NCI-H510A (cell line): ENCODE results near the gene CCDC188.

Experiments
- DNase-seq: peaks from one replicate; lab custom pipeline; 2025; lab: John Stamatoyannopoulos, UW

CCDC188 gene

DNA sequence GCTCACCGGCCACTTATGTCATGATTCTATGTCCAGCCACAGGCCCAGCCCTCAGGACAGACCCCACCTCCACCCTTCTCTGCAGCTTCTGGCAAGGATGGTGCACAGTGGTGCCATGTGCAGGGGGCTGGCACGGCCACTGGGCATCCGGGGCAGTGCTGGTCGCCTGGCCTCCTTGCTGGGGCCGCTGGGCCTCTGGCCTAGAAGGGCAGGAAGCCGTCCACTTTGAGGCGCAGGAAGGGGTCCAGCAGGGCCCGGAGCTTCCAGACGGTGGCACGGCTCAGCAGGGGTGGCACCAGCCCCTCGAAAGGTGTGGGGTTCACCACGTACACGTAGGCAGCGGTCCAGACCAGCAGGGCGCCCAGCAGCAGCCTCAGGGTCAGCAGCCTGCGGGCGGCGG, 2.4 kb downstream of the CCDC188 start:
- DNase-seq: no peak

DNA sequence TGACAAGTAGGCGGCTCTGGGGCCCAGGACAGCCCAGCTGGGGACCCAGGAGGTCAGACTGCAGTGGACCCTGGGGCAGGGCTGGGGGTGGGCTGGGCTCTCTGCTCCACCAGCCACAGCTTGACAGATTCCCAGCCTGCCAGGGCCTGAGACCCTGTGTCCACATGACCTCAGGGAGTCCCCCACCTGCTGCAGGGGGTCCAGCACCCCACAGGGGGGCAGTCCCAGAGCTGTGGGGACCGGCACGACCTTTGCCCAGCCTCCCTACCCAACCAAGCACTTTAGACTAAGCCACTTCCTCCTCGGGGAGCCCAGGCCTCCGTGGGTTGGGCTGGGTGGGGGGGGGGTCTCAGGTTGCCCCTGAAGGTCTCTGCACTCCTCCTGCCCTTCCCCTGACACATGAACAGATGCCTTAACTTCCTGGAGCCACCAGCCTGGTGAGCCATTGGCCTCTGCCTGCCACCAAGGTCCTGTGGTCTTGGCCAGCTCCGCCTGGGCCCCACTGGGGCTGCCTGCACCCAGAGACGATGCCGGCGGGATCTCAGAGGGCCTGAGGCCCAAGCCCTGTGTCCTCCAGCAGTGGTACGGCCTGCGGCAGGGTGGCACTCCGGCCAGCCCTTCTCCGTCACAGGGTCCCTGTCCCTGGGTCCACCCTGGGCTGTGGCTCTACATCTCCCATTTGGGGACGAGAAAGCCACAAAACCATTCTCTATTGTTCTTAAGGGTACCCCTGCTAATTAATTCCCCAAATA, 3.4 kb downstream of the CCDC188 start:
- no peak for DNase-seq

DNA sequence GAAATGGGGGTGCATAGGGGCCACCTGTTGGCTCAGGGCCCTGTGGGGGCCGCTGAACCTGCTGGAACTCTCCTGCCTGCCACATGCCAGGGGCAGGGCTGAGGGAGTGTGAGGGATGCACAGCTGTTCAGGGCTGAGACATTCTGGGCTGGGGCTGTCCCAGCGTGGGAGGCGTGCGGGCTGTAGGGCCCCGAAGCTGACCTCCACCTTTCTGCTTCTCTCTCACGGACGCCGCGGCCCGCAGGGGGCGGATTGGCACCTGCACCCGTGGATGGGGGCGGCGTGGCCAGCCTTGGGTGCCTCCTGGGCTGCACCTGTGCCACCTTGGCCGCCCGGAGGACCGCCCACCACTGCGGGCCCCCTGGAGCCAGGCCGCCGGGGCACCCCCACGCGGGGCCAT, 4.1 kb downstream of the CCDC188 start:
- DNase-seq: no peak

DNA sequence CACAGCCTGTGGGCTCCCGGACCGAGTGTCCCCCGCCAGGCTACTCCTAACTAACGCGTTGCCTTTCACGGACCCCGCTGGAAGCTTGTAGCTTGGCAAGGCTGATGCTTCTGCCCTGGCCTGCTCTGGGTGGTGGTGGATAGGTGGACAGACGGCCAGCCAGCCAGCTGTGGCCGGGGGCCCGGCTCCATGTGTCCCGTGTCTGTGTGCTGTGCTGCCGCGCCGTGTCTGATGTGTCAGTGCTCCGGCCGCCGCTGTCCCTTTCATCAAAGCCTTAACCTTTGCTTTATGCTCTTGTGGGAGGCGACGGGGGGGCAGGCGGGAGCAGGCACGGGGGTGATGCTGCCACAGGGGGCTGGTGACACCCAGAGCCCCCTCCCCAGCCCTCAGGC, 5.0 kb downstream of the CCDC188 start:
- DNase-seq: no peak

DNA sequence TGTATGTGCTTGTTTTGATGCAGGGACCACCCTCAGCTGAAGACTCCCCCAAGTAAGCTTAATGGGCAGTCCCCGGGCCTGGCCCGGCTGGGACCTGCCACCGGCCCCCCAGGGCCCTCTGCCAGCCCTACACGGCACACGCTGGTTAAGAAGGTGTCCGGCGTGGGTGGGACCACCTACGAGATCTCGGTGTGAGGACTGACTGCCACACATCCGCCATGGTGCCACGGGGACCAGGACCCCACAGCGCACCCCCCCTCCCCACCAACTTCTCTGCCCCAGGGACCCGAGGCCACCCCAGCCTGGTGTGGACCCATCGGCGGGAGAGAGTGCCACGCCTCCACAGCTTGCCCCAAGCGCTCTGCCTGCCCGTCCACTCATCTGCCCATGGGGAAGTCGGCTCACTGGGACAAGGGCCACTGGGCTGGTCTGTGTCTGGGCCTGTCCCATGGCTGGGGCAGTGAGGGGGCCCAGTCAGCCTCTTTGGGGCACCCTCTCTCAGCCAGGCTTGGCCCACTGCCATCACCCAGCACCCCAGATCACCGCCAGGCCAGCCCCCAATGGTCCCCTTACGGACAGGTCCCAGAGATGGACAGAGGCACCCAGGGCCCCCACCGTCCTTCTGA, 5.5 kb downstream of the CCDC188 start:
- no peak for DNase-seq

DNA sequence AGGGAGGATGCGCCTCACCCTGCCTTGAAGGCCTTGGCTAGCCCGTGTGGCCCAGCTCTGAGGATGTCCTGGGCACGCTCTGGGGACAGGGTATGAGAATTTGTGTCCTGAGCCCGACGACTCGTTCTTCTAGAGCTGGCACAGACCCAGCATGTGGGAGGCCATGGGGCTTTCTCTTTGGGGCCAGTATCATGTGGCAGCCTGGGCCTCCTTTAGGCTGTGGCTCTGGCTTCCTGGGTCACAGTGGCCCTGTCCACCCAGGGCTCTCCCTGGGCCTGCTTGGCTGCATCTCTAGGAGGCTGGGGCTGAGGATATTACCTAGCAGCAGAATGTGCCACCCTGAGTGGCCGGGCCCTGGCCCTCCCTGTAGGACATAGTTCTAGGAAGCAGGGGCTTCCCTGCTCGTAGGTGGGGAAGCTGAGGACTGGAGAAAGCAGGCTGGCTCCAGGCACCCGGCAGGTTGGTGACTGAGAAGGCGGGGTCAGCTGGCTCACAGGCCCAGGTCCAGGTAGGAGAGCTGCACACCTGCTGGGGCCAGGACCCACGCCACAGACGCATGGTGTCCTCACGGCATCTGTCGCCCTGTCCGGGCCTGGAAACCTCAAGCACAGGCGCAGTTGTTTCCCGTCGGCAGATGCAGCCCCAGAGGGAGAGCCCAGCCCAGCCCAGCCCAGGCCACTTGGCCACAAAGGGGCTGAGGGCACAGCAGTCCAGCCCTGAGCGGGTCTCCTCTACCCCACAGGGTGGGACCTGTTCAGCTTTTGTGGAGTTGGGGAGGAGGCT, 6.8 kb downstream of the CCDC188 start:
- DNase-seq: no peak

DNA sequence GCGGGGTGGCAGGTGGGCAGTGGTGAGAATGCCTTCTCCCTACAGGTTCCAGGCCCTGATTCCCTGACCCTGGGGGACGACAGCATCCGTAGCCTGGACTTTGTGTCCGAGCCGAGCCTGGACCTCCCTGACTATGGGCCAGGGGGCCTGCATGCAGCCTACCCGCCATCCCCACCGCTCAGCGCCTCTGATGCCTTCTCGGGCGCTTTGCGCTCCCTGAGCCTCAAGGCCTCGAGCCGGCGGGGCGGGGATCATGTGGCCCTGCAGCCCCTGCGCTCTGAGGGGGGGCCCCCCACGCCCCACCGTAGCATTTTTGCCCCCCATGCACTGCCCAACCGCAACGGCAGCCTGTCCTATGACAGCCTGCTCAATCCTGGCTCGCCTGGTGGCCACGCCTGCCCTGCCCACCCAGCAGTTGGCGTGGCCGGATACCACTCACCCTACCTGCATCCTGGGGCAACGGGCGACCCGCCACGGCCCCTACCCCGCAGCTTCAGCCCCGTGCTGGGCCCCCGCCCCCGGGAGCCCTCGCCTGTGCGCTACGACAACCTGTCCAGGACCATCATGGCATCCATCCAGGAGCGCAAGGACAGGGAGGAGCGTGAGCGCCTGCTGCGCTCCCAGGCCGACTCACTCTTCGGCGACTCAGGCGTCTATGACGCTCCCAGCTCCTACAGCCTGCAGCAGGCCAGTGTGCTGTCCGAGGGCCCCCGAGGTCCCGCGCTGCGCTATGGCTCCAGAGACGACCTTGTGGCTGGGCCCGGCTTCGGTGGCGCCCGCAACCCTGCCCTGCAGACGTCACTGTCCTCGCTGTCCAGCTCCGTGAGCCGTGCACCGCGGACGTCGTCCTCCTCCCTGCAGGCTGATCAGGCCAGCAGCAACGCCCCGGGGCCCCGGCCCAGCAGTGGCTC, 7.9 kb downstream of the CCDC188 start:
- DNase-seq: no peak

DNA sequence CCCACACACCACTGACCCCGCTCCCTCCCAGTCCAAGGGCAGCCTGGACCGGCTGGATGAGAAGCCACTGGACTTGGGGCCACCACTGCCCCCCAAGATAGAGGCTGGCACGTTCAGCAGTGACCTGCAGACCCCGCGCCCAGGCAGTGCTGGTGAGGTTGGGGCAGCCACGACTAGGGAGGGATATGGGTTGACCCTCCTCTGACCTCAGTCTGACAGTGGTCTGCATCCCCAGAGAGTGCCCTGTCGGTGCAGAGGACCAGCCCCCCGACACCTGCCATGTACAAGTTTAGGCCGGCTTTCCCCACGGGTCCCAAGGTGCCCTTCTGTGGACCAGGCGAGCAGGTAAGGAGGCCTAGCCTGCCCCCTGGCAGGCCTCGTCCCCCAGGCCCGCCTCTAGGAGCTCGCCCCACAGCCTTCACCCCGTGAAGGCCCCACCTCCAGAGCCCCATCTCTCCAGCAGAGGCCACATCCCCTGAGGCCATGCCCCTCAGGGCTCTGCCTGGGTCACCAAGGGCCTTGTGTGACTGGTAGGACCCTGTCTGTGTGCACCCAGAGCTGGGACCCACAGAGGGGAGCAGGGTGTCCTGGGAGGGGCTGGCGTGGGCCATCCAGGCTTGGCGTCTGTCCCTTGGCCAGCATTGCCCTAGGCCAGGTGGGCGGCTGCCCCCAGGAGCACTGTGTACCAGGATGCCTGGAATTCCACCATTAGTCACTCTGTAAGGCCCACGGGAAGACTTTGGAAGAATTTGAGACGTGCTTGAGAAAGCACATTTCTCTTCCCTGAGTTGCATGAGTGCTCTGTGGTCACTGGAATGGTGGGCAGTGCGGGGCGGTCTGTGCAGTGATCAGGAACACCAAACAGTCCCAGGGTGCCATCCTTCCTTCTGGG, 9.4 kb downstream of the CCDC188 start:
- no peak for DNase-seq

DNA sequence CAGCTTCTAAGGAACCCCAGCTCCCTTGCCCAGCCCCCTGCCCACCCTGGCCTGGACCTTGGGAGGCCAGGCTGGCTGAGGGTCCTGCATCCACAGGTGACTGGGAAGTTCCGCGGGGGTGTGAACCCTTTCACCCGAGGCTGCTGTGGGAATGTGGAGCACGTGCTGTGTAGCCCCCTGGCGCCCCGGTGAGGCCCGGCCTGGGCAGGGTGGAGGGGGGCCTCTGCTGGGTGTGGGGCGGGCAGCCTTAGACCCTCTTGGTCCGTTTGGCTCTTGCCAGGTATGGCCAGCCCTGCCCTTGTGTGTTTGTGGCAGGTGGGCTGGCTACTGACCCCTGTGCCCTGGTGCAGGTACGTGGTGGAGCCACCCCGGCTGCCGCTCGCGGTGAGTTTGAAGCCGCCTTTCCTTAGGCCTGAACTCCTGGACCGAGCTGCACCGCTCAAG, 10.3 kb downstream of the CCDC188 start:
- DNase-seq: no peak

DNA sequence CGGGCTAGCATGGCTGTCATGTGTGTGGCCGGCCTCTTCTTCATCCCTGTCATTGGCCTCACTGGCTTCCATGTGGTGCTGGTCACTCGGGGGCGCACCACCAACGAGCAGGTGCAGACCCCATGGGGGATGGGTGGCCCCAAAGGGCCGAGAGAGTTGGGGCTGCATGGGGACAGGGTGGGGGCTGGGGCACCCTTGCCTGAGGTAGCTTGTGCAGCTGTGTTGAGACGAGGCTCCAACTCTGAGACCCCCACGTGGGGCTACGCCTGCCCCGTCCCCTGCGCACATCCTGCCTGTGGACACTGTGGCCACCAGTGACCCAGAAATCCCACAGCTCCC, 10.8 kb downstream of the CCDC188 start:
- DNase-seq: no peak

DNA sequence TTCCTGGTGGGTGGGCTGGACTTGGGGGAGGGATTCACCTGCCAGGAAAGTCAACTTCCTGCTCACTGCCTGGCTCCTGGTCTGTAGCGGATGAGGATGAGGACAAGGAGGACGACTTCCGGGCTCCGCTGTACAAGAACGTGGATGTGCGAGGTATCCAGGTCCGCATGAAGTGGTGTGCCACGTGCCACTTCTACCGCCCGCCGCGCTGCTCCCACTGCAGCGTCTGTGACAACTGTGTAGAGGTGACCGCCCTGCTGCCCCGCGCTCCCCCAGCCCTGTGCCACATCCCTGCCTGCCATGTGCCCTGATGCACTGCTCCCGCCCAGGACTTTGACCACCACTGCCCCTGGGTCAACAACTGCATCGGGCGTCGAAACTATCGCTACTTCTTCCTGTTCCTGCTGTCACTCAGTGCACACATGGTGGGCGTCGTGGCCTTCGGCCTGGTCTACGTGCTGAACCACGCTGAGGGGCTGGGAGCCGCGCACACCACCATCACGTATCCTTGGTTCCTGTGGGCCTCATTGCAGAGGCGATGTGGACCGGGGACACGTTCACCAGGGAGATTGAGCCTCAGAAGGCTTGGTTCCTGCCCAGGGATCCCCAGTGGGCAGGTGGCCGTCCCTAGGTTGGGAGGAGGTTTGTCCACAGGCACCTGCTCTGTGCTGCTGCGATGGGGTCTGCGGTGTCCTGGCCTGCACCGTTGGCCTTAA, 11.3 kb downstream of the CCDC188 start:
- no peak for DNase-seq

DNA sequence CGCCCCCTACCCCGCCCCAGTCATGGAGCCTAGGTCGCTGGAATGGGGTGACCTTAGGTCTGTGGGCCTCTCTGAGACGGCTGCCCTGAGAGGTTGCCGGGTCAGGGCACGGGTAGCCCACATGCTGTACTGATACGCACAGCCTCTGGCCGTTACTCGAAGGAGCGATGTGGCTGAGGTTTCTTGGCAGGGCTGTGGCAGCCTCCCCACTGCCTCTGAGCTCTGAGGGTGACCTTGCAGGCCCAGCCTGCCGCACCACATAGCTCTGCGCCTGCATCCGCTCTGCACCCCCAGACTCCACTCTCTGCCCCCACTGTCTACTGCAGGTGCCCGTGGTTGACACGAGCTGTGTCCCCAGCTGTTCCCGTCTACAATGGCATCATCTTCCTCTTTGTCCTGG, 12.0 kb downstream of the CCDC188 start:
- no peak for DNase-seq

DNA sequence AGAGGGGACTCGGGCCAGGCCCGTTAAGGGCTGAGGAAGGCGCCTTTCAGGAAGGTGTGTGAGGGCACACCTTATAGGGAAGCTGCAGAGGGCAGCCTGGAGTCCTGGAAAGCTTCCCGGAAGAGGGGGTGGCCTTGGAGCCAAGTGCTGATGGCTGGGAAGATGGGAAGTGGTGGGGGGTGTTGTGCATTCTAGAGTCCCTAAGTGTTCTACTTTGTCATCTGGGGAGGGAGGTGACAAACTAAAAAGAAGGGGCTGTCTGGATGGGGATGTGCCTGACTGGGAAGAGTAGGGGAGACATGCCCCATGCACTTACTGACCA, 12.5 kb downstream of the CCDC188 start:
- no peak for DNase-seq

DNA sequence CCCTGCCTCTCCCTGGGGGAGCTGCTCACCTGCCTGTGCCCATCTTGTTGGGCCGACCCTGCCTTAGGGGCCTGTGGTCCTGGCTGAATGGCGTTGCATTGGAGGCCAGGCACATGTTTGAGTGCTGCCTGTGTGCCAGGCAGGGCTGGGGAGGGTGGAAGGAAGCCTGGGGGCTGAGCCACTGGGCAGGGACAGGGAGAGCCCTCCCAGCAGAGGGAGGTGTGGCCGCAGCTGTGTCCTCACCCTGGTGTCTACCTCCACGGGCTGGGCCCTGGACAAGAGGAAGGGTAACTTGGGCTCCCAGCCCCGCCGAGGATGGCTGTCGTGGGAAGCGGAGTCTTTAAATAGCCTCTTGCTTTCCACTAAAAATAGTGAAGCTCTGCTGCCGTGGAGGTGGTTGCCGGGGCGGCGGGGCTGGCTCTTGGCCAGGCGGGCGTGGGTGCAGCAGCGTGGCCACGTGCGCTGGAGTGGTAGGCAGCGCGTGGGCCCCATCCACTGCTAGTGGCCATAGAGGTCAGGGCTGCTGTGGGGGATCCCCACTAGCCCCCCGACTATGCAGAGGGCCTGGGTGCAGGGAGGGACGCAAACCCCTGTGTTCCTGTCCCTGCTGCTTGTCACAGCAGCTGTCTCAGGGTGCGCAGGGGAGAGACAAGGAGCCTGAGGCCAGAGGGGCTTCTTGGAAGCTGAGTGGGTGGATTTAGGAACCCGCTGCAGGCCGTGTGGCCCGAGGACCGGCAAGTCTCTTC, 13.0 kb downstream of the CCDC188 start:
- no peak for DNase-seq

DNA sequence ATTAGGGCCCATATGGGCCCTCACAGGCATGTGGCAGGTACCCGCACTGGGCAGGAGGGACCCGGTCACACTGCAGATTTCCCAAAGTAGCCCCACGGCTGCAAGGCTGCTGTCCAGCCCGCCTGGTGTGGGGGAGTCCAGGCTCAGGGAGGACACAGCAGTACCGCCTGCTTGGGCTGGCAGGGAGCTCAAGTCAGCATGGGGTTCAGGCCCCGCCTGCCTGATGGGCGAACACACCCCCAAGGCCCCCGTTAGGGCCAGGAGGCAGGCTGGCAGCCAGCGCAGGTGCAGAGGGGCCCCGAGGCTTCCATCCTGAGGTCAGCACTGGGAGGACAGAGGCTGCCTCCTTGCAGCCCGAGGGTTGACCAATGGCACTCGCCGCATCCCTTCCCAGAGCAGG, 13.7 kb downstream of the CCDC188 start:
- DNase-seq: no peak

DNA sequence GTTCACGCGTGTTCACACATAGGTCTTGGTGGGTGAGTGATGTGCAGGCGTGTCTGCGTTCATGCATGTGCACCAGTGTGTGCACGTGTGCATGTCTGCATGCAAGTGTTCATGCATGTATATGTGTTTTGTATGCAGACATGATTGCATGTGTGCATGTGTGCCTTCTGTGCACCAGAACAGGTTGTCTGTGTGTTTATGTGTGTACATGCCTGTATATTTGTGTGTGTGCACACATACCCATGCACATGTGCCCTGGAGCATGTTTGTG, 14.3 kb downstream of the CCDC188 start:
- DNase-seq: no peak

DNA sequence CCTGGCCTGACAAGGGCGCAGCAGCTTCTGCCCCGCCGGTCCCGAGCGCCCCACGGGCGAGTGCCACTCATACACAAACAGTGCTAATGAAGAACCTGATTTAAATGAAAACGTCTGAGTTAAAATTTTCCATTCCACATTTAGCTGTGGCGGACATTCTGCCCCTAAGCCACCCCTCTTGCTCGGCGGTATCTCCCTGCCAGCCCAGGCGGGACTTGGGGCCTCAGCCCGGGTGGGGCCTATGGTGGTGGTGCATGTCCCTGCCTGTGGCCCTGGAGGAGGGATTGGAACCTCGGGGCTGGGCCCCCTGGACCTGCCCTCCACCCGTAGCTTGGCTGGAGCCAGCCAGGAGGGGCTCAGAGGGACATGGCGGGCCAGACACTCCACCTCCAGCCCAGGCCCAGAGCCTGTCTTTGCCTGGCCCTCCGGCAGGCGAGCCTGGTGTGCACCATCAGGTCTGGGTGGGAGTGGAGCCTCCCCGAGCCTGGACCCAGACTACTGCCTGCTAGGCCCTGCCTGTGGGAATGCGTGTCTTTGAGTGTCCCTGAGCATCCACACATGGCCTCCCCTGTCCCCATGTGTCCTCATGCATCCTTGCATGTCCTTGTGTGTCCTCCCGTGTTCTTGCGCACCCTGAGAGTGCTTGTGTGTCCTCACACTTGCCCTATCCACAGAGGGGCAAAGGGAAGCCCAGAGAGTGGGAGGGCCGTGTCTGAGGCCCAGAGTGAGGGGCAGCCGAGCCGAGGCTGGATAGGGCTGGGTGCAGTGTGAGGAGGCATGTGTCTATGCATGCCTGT, 14.9 kb downstream of the CCDC188 start:
- DNase-seq: no peak

DNA sequence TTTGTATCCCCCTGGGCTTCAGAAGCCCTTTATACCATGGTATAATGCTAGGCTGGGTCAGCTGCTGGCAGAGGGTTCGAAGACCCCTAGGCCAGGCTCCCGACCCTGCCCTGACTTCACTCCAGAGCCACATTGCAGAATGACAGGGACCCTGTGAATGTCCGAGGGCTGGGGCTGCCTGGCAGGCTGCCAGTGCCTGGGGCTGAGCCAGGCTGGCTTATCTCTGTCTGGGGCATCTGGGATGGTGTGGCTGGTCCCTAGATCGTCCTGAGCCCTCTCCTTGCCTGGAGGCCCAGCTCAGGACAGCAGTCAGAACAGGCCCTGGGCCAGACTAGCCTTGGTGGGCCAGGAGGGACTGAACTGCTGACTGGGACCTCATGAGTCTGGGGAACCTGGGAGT, 15.6 kb downstream of the CCDC188 start:
- no peak for DNase-seq

DNA sequence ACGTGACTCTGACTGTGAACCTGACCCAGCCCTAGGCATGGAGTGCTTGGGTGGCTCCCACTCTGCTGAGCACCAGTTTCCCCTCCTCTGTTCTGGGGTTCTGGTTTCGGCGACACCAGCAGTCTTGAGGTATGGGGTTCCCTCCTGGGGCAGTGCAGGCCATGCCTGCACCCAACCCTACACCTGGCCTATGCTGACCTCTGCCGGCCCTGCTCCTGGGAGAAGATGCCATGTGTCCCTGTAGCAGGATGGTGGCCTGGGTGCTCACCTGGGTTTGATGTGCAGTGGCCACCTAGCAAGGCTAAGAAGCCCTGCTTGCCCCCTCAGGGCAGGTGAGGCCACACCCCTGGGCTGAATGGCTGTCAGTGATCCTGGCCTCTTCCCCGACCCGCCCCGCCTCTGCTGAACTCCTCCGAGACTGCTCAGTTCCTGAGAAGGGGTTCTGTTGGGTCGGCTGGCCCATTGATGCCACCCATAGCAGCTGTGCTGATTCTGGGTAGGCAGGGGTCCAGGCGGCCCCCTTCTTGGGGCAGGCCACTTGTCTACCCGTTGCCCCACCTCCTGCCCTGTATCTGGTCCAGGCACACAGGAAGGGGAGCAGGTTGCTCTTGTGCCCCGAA, 16.8 kb downstream of the CCDC188 start:
- no peak for DNase-seq
